Measurements from ENCODE around the gene LYSET. TPM values are rescaled to one million over a fixed set of nuclear protein-coding genes. Genes with fewer than 3 reads are reported as not detected.
A peak's percentile ranks its signal among the peaks of the same experiment; 100 is the strongest.

Gene LYSET
- total and polyA plus RNA-seq, 2 donors from 2014 or later, result 25.6 to 34.9 TPM

DNA sequence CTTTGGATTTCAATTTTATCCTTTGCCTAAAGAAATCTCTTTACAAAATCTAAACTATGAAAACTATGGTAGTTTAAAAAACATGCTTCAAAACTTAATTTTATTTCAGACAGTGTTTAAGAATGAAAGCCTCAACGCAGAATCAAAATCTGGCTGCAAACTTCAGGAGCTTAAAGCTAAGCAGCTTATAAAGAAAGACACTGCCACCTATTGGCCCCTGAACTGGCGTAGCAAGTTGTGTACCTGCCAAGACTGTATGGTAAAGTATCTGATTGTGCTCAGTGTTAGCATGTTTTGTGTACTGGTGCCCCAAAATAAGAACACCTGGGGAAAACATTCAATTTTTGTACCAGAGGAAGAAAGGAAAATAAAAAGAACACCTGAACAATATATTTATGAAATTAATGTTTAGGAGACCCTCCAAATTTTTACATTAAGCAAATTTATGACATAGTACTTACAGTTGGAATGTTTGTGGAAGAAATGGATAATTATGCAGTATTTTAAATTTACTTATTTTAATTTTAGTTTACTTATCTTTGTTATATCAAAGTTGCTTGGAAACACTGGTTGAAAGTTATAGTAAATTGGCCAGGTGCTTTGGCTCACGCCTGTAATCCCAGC lies 34.1 kb downstream of the LYSET start:
- no peak overlapping the region for H3K27ac ChIP-seq (ENCODE audit: low read depth in 2 of 2, low read length in 2 of 2)
- no peaks in the 10 kb centered on the region for H3K27me3 ChIP-seq (ENCODE audit: control insufficient read depth, insufficient read depth, low read length)
- TF ChIP-seq, protein P1, sequence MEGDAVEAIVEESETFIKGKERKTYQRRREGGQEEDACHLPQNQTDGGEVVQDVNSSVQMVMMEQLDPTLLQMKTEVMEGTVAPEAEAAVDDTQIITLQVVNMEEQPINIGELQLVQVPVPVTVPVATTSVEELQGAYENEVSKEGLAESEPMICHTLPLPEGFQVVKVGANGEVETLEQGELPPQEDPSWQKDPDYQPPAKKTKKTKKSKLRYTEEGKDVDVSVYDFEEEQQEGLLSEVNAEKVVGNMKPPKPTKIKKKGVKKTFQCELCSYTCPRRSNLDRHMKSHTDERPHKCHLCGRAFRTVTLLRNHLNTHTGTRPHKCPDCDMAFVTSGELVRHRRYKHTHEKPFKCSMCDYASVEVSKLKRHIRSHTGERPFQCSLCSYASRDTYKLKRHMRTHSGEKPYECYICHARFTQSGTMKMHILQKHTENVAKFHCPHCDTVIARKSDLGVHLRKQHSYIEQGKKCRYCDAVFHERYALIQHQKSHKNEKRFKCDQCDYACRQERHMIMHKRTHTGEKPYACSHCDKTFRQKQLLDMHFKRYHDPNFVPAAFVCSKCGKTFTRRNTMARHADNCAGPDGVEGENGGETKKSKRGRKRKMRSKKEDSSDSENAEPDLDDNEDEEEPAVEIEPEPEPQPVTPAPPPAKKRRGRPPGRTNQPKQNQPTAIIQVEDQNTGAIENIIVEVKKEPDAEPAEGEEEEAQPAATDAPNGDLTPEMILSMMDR (IDR thresholded peaks at IDR 0.05; ENCODE audit: borderline replicate concordance, extremely low read depth, insufficient read depth), result peak; percentile 47
- H3K9ac ChIP-seq (ENCODE audit: low read length in 3 of 3), result no peak overlapping the region
- peak in 3 of 5 donors; percentile 31 to 76 (median 64) for DNase-seq
- no peaks in the 10 kb centered on the region for H3K9me3 ChIP-seq (ENCODE audit: control insufficient read depth in 2 of 3, insufficient read depth in 1 of 3, low read length in 3 of 3)
- FAIRE-seq, result no peak
- intact Hi-C loops (cut with DNase I), result no loop called here
- no peak overlapping the region for H3K4me3 ChIP-seq (ENCODE audit: low read length in 3 of 3)
- H3K4me1 ChIP-seq (ENCODE audit: control insufficient read depth in 2 of 3, insufficient read depth in 2 of 3, low read depth in 1 of 3, low read length in 3 of 3), result no peaks in the 10 kb centered on the region
- peaks cover 0 to 25% (median 15%) of the 10 kb centered on the region in 3 donors for H3K36me3 ChIP-seq (ENCODE audit: control insufficient read depth in 2 of 3, insufficient read depth in 3 of 3, low read length in 3 of 3)

DNA sequence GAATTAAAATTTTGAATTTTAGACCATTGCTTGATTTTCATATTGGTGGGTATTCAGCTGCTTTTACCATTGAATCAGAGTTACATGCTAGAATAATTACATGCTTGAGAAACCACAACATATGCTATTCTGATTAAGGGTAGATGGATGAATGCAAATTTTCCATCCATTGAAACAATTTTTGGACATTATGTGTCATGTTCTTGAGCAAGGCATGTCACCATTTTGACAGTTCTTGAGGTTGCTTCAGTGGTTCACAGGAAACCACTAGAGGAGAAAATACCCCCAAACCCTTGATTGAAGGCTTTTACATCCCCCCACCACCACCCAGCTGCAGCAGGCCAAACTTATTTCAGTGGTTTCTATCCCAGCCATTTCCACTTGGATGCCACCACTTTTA lies 35.4 kb downstream of the LYSET start:
- TF ChIP-seq, protein P1 (IDR thresholded peaks at IDR 0.05; ENCODE audit: borderline replicate concordance, extremely low read depth, insufficient read depth), result no peak
- intact Hi-C loops (cut with DNase I), result no loop called here
- H3K9ac ChIP-seq (ENCODE audit: low read length in 3 of 3), result no peak overlapping the region
- no peaks in the 10 kb centered on the region for H3K4me1 ChIP-seq (ENCODE audit: control insufficient read depth in 2 of 3, insufficient read depth in 2 of 3, low read depth in 1 of 3, low read length in 3 of 3)
- H3K4me3 ChIP-seq (ENCODE audit: low read length in 3 of 3), result no peak overlapping the region
- H3K27me3 ChIP-seq (ENCODE audit: control insufficient read depth, insufficient read depth, low read length), result no peaks in the 10 kb centered on the region
- H3K36me3 ChIP-seq (ENCODE audit: control insufficient read depth in 2 of 3, insufficient read depth in 3 of 3, low read length in 3 of 3), result peaks cover 0 to 25% (median 12%) of the 10 kb centered on the region in 3 donors
- no peaks in the 10 kb centered on the region for H3K9me3 ChIP-seq (ENCODE audit: control insufficient read depth in 2 of 3, insufficient read depth in 1 of 3, low read length in 3 of 3)
- no peak overlapping the region for H3K27ac ChIP-seq (ENCODE audit: low read depth in 2 of 2, low read length in 2 of 2)
- FAIRE-seq (no peak), DNase-seq (no peak)

DNA sequence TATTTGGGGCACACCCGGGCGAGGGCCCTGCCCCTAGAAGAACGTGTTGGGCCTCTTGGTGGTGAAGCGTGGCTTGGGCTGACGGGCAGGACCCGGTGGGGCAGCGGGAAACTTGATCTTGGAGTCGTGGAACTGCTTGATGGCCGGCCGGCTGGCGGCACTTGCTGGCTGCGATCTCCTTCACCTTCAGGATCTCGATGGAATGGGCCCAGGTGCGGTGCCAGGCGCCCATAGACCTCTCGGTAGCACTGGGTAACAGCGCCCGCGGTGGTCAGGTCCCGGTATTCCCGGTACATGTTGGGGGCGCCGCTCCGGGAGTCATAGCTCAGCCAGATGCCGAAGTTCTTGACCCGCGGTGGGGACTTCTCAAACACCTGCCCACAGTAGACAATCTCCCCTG lies 38.4 kb downstream of the LYSET start:
- Histone ChIP-seq H3K4me1 (ENCODE audit: control insufficient read depth in 2 of 3, insufficient read depth in 2 of 3, low read depth in 1 of 3, low read length in 3 of 3) (no peaks in the 10 kb centered on the region), H3K27ac (ENCODE audit: low read depth in 2 of 2, low read length in 2 of 2) (no peak overlapping the region), H3K36me3 (ENCODE audit: control insufficient read depth in 2 of 3, insufficient read depth in 3 of 3, low read length in 3 of 3) (peaks cover 3 to 25% (median 20%) of the 10 kb centered on the region in 3 donors), H3K9ac (ENCODE audit: low read length in 3 of 3) (no peak overlapping the region), H3K9me3 (ENCODE audit: control insufficient read depth in 2 of 3, insufficient read depth in 1 of 3, low read length in 3 of 3) (no peaks in the 10 kb centered on the region), H3K27me3 (ENCODE audit: control insufficient read depth, insufficient read depth, low read length) (no peaks in the 10 kb centered on the region), H3K4me3 (ENCODE audit: low read length in 3 of 3) (no peak overlapping the region)
- intact Hi-C loops (cut with DNase I), result no loop called here
- DNase-seq (no peak), FAIRE-seq (no peak)
- TF ChIP-seq, protein P1 (IDR thresholded peaks at IDR 0.05; ENCODE audit: borderline replicate concordance, extremely low read depth, insufficient read depth), result no peak
